ENCODE measurements around the gene CALHM3. TPM values are rescaled to one million over a fixed set of nuclear protein-coding genes. Genes with fewer than 3 reads are reported as not detected.

The CALHM3 gene
- total RNA-seq, 1 experiment from 2014 or later: 0.13 TPM

- CTCF ChIA-PET: interaction anchor here (1.0 to 2.1 kb wide), 4 partner anchors 17 to 133 kb away, joined by 4 to 25 read pairs (median 8); no protein-coding TSS in a partner anchor
- TF ChIP-seq ZNF423 (CRISPR knock-in tag; IDR thresholded peaks at IDR 0.05) (no peak), RELA (CRISPR knock-in tag; IDR thresholded peaks at IDR 0.05; ENCODE audit: borderline replicate concordance) (no peak), FOXP4 (CRISPR knock-in tag; IDR thresholded peaks at IDR 0.05) (no peak), E2F1 (CRISPR knock-in tag; IDR thresholded peaks at IDR 0.05) (no peak), AFF4 (CRISPR knock-in tag; IDR thresholded peaks at IDR 0.05; ENCODE audit: borderline replicate concordance) (no peak), TCF7 (CRISPR knock-in tag; IDR thresholded peaks at IDR 0.05; ENCODE audit: low read depth) (no peak), ATF3 (CRISPR knock-in tag; conservative IDR thresholded peaks at IDR 0.05) (no peak), ZNF219 (CRISPR knock-in tag; IDR thresholded peaks at IDR 0.05; ENCODE audit: borderline replicate concordance) (no peak), PRDM15 (CRISPR knock-in tag; IDR thresholded peaks at IDR 0.05) (no peak), HMGXB4 (CRISPR knock-in tag; IDR thresholded peaks at IDR 0.05) (no peak), JUN (CRISPR knock-in tag; IDR thresholded peaks at IDR 0.05) (no peak), NFATC4 (CRISPR knock-in tag; IDR thresholded peaks at IDR 0.05) (no peak), CREM (CRISPR knock-in tag; IDR thresholded peaks at IDR 0.05) (no peak), MLX (CRISPR knock-in tag; IDR thresholded peaks at IDR 0.05) (no peak)
- peaks cover 3% of the 10 kb centered on the region; the same call in 1 of the 2 replicates for H3K4me1 Mint-ChIP-seq
- H3K27me3 Mint-ChIP-seq (ENCODE audit: low read depth): no peaks in the 10 kb centered on the region
- POLR2A ChIA-PET: interaction anchor here (0.6 kb wide), 1 partner anchor 121 kb away, joined by 3 read pairs; no protein-coding TSS in a partner anchor
- H3K4me3 Mint-ChIP-seq: no peak overlapping the region
- H3K27ac Mint-ChIP-seq: no peak overlapping the region
- H3K9me3 Mint-ChIP-seq: no peaks in the 10 kb centered on the region
- ATAC-seq (no peak), DNase-seq (ENCODE audit: low spot score) (no peak)
- H3K36me3 Mint-ChIP-seq: no peaks in the 10 kb centered on the region
Observed at GRCh38 chr10:103459615-103460014, 19.4 kb downstream of the CALHM3 start.

Measured in WTC11 (cell line).